ENCODE data around the gene NPIPB2. TPM values are rescaled to one million over a fixed set of nuclear protein-coding genes. Genes with fewer than 3 reads are reported as not detected.
A peak's percentile ranks its signal among the peaks of the same experiment; 100 is the strongest.

Gene NPIPB2
- total and polyA plus RNA-seq, 2 of the 8 experiments (the other 6 are each of a cell fraction or from before 2014, with no cell fraction given), result 7.5 to 8.3 TPM

DNA sequence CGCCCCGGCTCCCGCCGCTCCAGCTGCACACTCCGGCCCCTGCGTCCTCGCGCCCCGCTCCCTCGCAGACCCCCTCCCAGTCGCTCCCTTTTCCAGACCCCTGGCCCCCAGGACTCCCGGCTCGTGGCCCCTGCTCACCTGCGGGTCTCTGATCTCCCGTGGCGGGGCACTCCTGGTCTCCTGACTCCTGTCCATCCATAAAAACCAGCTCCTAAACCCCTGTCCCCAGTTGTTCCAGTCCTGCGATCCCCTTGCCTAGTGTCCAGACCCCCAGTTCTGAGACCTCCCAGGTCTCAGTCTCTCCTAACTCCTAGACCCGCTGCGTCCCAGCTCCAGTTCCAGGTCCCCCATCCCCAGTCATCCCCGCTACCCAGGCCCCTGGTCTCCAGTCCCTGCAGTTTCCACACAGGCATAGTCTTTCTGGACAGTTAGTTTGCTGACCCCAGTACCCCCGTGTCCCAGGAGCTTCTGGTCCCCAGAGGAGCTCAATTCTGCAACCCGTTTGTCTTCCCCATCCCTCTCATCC lies 35.1 kb upstream of the NPIPB2 start:
- no peak overlapping the region for H3K27ac ChIP-seq (ENCODE audit: low read depth, low read length)
- DNase-seq (ENCODE audit: low read depth in 1 of 2, low spot score in 2 of 2), result peak in 1 of 2 experiments; percentile 48
- WGBS, 2 experiments (ENCODE audit: extremely low coverage in 1 of 2, insufficient coverage in 1 of 2, insufficient read length in 1 of 2, insufficient replicate concordance in 2 of 2, low coverage in 1 of 2, low lambda C conversion rate in 2 of 2, missing lambda C conversion rate in 1 of 2), result 6% methylated on average over 10 of the region's 22 CpGs; no CpG with 5 or more reads in 1 of the 2 experiments

More for the DNA sequence above, 35.1 kb upstream of the NPIPB2 start:
- Histone ChIP-seq H3K4me1 (replicated peaks in 1 of 4; ENCODE audit: control insufficient read depth in 3 of 4, insufficient read depth in 4 of 4, low read length in 3 of 4) (peaks cover 0 to 6% (median 2%) of the 10 kb centered on the region in 4 experiments; a peak in 3 of 7 replicates), H2BK5ac (ENCODE audit: low read depth, low read length) (no peak overlapping the region), H3K4me2 (ENCODE audit: insufficient read depth in 1 of 2, low read depth in 2 of 2, low read length in 2 of 2) (peak overlapping the region; percentile 76 to 97), H4K20me1 (replicated peaks in 1 of 2; ENCODE audit: control insufficient read depth in 1 of 2, insufficient read depth in 2 of 2, low read length in 2 of 2) (no peaks in the 10 kb centered on the region), H4K5ac (ENCODE audit: insufficient read length, low read depth, low read length) (no peak overlapping the region), H3K79me1 (ENCODE audit: low read depth, low read length) (no peaks in the 10 kb centered on the region; the same call in 1 of the 2 replicates), H3K23me2 (ENCODE audit: low read depth, low read length) (peaks cover 11% of the 10 kb centered on the region), H2BK20ac (ENCODE audit: low read length) (no peak overlapping the region), H4K91ac (replicated peaks; ENCODE audit: insufficient read length, low read length) (no peak overlapping the region), H4K8ac (ENCODE audit: extremely low read depth, insufficient read depth, low read length) (no peak overlapping the region), H3K9me3 (ENCODE audit: insufficient read depth in 2 of 2, low read depth in 1 of 2, low read length in 1 of 2) (no peaks in the 10 kb centered on the region), H2AK5ac (ENCODE audit: low read depth, low read length) (0 out of 2 replicates have a peak overlapping the region, but pooled peaks have one; percentile 39), H3K4ac (replicated peaks; ENCODE audit: insufficient read length, low read depth, low read length) (no peak overlapping the region), H3K79me2 (ENCODE audit: control insufficient read depth in 1 of 2, insufficient read depth in 2 of 2, low read length in 2 of 2) (no peaks in the 10 kb centered on the region), H2AFZ (ENCODE audit: low read length) (peak overlapping the region; percentile 61), H3K36me3 (ENCODE audit: control insufficient read depth in 2 of 4, insufficient read depth in 4 of 4, low read length in 3 of 4) (no peaks in the 10 kb centered on the region), H3K14ac (ENCODE audit: insufficient read length) (no peak overlapping the region), H2BK120ac (replicated peaks; ENCODE audit: low read depth, low read length) (no peak overlapping the region), H3K56ac (replicated peaks; ENCODE audit: insufficient read length, low read depth, low read length) (no peak overlapping the region), H2BK12ac (ENCODE audit: low read depth, low read length) (no peak overlapping the region), H3K23ac (ENCODE audit: insufficient read length) (no peak overlapping the region), H3K9ac (replicated peaks in 1 of 4; ENCODE audit: extremely low read depth in 1 of 4, low read depth in 3 of 4, low read length in 3 of 4) (peak overlapping the region; percentile 30 to 51 (median 43); a peak in 5 of 7 replicates), H3K18ac (ENCODE audit: extremely low read depth, low read length) (no peak overlapping the region), H2BK15ac (ENCODE audit: low read length) (no peak overlapping the region), H3K27me3 (replicated peaks in 1 of 4; ENCODE audit: control insufficient read depth in 3 of 4, extremely low read depth in 1 of 4, insufficient read depth in 3 of 4, low read length in 3 of 4) (no peaks in the 10 kb centered on the region), H3K4me3 (ENCODE audit: extremely low read depth in 1 of 4, insufficient read depth in 2 of 4, low read depth in 3 of 4, low read length in 4 of 4) (peak overlapping the region; percentile 77 to 96 (median 88))
- FAIRE-seq, result no peak
- TF ChIP-seq POLR2AphosphoS5 (IDR thresholded peaks at IDR 0.05; ENCODE audit: low read depth, low read length) (no peak), ZNF274 (IDR thresholded peaks at IDR 0.05; ENCODE audit: borderline replicate concordance, extremely low read depth, low read length) (no peak), ASH2L (IDR thresholded peaks at IDR 0.05; ENCODE audit: low read length) (peak; percentile 63), SIN3A (conservative IDR thresholded peaks at IDR 0.05 in 1 of 2, IDR thresholded peaks at IDR 0.05 in 1 of 2; ENCODE audit: low read depth in 1 of 2, low read length in 2 of 2) (peak in 1 of 2 experiments; percentile 57; a peak in 2 of 4 replicates)
- POLR2A ChIA-PET (ENCODE audit: partially characterized antibody), result interaction anchor here (0.9 to 1.3 kb wide), 6 partner anchors 9 to 126 kb away, joined by 3 to 5 read pairs (median 3); partner anchors contain the start of gene RSL1D1
- CTCF ChIA-PET (ENCODE audit: partially characterized antibody), result interaction anchor here (0.9 to 2.8 kb wide), 5 partner anchors 10 to 91 kb away, joined by 3 to 12 read pairs (median 3); no protein-coding TSS in a partner anchor

All from H1 (cell line).